Upper lobe of left lung (tissue), 6 donors: Measurements from ENCODE around the gene C11orf65. TPM values are rescaled to one million over a fixed set of nuclear protein-coding genes. Genes with fewer than 3 reads are reported as not detected.
"Not testable (repeated sequence)": the region's sequence is repeated elsewhere in the genome, so short reads cannot be mapped to it uniquely, and the experiment has no call there.

ENCODE experiments used
- ATAC-seq, 2 donors: fragments of 200-7000 bp; cut with Tn5 transposase; one replicate each; pipeline ENCODE4 v1.9.1; 2022; ENCODE audit warnings: mild to moderate bottlenecking in 2 of 2, moderate library complexity in 2 of 2; ENCODE audit not compliant: low FRiP score in 2 of 2
- DNase-seq, 2 donors: peaks; one replicate each; pipeline ENCODE4 v3.0.0-alpha.2; 2019 to 2020
- H3K27ac ChIP-seq, 4 donors: fragments of 200-600 bp; sonication (generic); one replicate each; pipeline ENCODE4 v1.5.1; 2016 to 2019
- H3K27me3 ChIP-seq, 4 donors: fragments of 200-600 bp; sonication (generic); one replicate each; pipeline ENCODE4 v1.5.1; 2017 to 2019
- H3K36me3 ChIP-seq, 4 donors: fragments of 200-600 bp; sonication (generic); one replicate each; pipeline ENCODE4 v1.5.1; 2016 to 2019
- H3K4me1 ChIP-seq, 4 donors: fragments of 200-600 bp; sonication (generic); one replicate each; pipeline ENCODE4 v1.5.1; 2018 to 2019
- H3K4me3 ChIP-seq, 4 donors: fragments of 200-600 bp; sonication (generic); one replicate each; pipeline ENCODE4 v1.5.1; 2017 to 2019; ENCODE audit warnings: mild to moderate bottlenecking in 2 of 4, moderate library complexity in 1 of 4
- H3K9me3 ChIP-seq, 4 donors: fragments of 200-600 bp; sonication (generic); one replicate each; pipeline ENCODE4 v1.5.1; 2018 to 2019
- EP300 ChIP-seq, 4 donors: sonication (generic); formaldehyde crosslinking; IDR thresholded peaks; one replicate each; pipeline ENCODE4 v1.5.1; 2017; ENCODE audit warnings: antibody characterized with exemption in 4 of 4, control low read depth in 2 of 4
- POLR2A ChIP-seq, 4 donors: fragments of 450-650 bp; IDR thresholded peaks; one replicate each; pipeline ENCODE4 v1.5.1; 2016 to 2017; ENCODE audit warnings: antibody characterized with exemption in 4 of 4, mild to moderate bottlenecking in 2 of 4
- POLR2AphosphoS5 ChIP-seq, 2 donors: sonication (generic); formaldehyde crosslinking; IDR thresholded peaks; one replicate each; pipeline ENCODE4 v1.5.1; 2017; ENCODE audit warnings: antibody characterized with exemption in 2 of 2
- WGBS, 2 donors: methylation state at CpG; one replicate each; pipeline ENCODE4 v1.1.5; 2017 to 2018; 5-methylcytosine and 5-hydroxymethylcytosine counted together
- total RNA-seq, 6 donors: library from RNA; depleted of rRNA in 4 of 6; stranded (reverse); fragments of >200 nt in 4 of 6; gene quantifications; one replicate each; pipeline versions ENCODE4 v1.1.0 to v1.2.1, GENCODE V29; 2016 to 2021
- TF ChIP-seq, protein P1 (sequence below), 6 experiments: fragments of 450-650 bp in 4 of 6; fragments of 200-600 bp in 2 of 6; sonication (generic) in 2 of 6; IDR thresholded peaks; one replicate each; pipeline ENCODE4 v1.5.1; 2016 to 2019; ENCODE audit warnings: antibody characterized with exemption in 6 of 6
- donor health status: DM: no; HTN: no; CAD: no; lungs with moderate emphysema.
- donor health status: DM: no; HTN: yes; CAD: no; lungs with severe emphysema.

C11orf65 gene
- total RNA-seq, 6 donors from 2014 or later: 0.17 to 2.3 (median 1.1) TPM; not detected in 1

DNA sequence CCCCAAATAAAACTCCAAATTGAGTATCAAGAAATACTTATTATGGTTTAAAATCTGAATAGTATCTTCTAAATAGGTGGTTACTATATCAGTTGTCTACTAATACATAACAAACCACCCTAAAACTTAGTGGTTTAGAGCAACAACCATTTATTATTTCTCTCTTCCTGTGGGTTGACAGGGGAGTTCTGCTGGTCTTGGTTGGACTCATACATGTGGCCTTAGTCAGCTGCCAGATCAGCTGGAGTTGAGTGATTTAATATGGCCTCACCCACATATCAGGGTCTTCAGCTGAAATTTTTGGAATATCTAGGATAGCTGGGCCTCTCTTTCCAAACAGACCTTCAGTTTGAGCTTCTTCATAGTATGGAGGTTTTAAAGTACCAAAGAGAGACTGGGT lies 34.5 kb downstream of the C11orf65 start:
- H3K36me3 ChIP-seq: no peaks in the 10 kb centered on the region
- no peak for TF ChIP-seq EP300 (IDR thresholded peaks at IDR 0.05)
- no peak for TF ChIP-seq POLR2A (IDR thresholded peaks at IDR 0.05)
- TF ChIP-seq, protein P1, sequence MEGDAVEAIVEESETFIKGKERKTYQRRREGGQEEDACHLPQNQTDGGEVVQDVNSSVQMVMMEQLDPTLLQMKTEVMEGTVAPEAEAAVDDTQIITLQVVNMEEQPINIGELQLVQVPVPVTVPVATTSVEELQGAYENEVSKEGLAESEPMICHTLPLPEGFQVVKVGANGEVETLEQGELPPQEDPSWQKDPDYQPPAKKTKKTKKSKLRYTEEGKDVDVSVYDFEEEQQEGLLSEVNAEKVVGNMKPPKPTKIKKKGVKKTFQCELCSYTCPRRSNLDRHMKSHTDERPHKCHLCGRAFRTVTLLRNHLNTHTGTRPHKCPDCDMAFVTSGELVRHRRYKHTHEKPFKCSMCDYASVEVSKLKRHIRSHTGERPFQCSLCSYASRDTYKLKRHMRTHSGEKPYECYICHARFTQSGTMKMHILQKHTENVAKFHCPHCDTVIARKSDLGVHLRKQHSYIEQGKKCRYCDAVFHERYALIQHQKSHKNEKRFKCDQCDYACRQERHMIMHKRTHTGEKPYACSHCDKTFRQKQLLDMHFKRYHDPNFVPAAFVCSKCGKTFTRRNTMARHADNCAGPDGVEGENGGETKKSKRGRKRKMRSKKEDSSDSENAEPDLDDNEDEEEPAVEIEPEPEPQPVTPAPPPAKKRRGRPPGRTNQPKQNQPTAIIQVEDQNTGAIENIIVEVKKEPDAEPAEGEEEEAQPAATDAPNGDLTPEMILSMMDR (IDR thresholded peaks at IDR 0.05): no peak
- no peak for TF ChIP-seq POLR2AphosphoS5 (IDR thresholded peaks at IDR 0.05)
- H3K4me3 ChIP-seq: no peak overlapping the region
- no peaks in the 10 kb centered on the region for H3K4me1 ChIP-seq
- H3K9me3 ChIP-seq: peaks cover 0 to 3% (median 0%) of the 10 kb centered on the region in 4 donors
- no peaks in the 10 kb centered on the region for H3K27me3 ChIP-seq
- ATAC-seq: no peak
- no peak overlapping the region for H3K27ac ChIP-seq
- DNase-seq: no peak

DNA sequence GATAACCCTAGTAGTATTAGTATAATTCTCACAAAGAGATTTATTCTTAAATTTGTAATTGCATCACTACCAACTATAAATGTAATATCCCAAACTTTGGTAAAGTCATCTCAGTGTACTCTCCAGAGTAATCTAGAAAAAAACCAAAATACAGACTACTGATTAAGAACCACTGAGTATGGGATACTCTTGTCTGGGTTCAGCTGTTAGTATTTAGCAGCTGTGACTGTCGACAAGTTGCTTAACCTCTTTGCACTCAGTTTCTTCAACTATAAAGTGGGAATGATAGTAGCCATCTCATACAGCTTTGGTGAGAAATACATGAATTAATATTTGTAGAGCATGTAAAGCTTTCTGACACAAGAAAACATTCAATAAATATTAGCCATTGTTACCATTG lies 35.3 kb downstream of the C11orf65 start:
- Histone ChIP-seq H3K36me3 (no peaks in the 10 kb centered on the region), H3K27ac (no peak overlapping the region), H3K4me1 (no peaks in the 10 kb centered on the region), H3K9me3 (peaks cover 0 to 3% (median 0%) of the 10 kb centered on the region in 4 donors), H3K27me3 (no peaks in the 10 kb centered on the region), H3K4me3 (no peak overlapping the region)
- TF ChIP-seq, protein P1 (IDR thresholded peaks at IDR 0.05): no peak
- no peak for TF ChIP-seq POLR2A (IDR thresholded peaks at IDR 0.05)
- no peak for TF ChIP-seq POLR2AphosphoS5 (IDR thresholded peaks at IDR 0.05)
- 89 to 93% methylated on average over 1 of the region's 1 CpG for WGBS, 2 donors
- ATAC-seq: no peak
- no peak for DNase-seq

DNA sequence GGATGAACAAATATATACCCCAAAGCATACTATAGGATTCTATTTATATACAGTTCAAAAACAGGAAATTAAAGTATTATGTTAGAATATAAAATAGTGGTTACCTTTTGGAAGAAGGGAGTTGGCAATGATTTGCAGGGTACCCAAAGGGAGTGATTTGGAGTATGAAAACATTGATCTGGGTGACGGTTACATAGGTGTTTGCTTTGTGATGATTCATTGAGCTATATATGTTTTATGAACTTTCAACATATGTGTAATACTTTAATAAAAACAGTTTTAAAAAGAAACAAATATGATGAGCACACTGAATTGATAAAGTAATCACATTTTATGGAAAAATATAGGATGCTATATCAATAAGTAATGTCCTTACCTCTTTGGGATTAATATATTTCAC lies 36.0 kb downstream of the C11orf65 start:
- Histone ChIP-seq H3K27me3 (no peaks in the 10 kb centered on the region), H3K27ac (no peak overlapping the region), H3K4me1 (no peaks in the 10 kb centered on the region), H3K9me3 (peaks cover 0 to 3% (median 0%) of the 10 kb centered on the region in 4 donors), H3K4me3 (no peak overlapping the region), H3K36me3 (no peaks in the 10 kb centered on the region)
- no peak for ATAC-seq
- 91 to 98% methylated on average over 1 of the region's 1 CpG for WGBS, 2 donors
- TF ChIP-seq POLR2A (IDR thresholded peaks at IDR 0.05) (no peak), EP300 (IDR thresholded peaks at IDR 0.05) (no peak), POLR2AphosphoS5 (IDR thresholded peaks at IDR 0.05) (no peak)
- TF ChIP-seq, protein P1 (IDR thresholded peaks at IDR 0.05): no peak
- no peak for DNase-seq

DNA sequence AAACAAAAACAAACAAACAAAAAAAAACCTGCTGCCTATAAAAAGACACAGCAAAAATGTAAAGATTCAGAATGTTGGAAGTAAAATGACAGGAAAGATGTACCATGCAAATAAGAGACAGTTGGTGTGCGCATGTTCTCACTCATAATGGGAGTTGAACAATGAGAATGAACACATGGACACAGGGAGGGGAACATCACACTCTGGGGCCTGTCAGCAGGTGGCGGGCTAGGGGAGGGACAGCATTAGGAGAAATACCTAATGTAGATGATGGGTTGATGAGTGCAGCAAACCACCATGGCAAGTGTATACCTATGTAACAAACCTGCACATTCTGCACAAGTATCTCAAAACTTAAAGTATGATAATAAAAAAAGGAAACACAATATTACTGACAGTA lies 49.8 kb downstream of the C11orf65 start:
- not testable (repeated sequence) for H3K4me3 ChIP-seq, H3K4me1 ChIP-seq, H3K27me3 ChIP-seq, H3K27ac ChIP-seq, H3K9me3 ChIP-seq, ATAC-seq, H3K36me3 ChIP-seq
- 75 to 86% methylated on average over 2 of the region's 2 CpGs for whole genome bisulfite sequencing, 2 donors
- peak in 1 of 2 donors; percentile 28 for DNase-seq
- TF ChIP-seq, protein P1 (IDR thresholded peaks at IDR 0.05): peak in 2 of 6 experiments; percentile 10 to 17

DNA sequence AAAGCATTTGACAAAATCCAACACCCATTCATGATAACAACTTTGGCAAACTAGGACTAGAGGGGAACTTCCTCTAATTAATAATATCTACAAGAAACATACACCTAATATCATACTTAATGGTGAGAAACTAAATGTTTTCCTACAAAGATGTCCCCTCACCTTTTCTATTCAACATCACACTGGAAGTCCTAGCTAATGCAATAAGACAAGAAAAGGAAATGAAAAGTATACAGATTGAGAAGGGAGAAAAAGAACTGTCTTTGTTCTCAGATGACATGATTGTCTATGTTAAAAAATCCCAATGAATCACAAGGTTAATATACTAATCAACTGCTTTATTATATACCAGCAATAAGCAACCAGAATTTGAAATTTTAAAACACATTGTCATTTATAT lies 52.4 kb downstream of the C11orf65 start:
- Histone ChIP-seq H3K9me3 (peaks cover 0 to 4% (median 0%) of the 10 kb centered on the region in 4 donors), H3K36me3 (no peaks in the 10 kb centered on the region), H3K27me3 (no peaks in the 10 kb centered on the region), H3K27ac (no peak overlapping the region), H3K4me1 (no peaks in the 10 kb centered on the region), H3K4me3 (no peak overlapping the region)
- DNase-seq (no peak), ATAC-seq (no peak)
- TF ChIP-seq, protein P1 (IDR thresholded peaks at IDR 0.05): no peak
- TF ChIP-seq POLR2A (IDR thresholded peaks at IDR 0.05) (no peak), POLR2AphosphoS5 (IDR thresholded peaks at IDR 0.05) (no peak), EP300 (IDR thresholded peaks at IDR 0.05) (no peak)
